Body of pancreas (tissue), 4 donors: ENCODE results near the gene BACH2. TPM values are rescaled to one million over a fixed set of nuclear protein-coding genes. Genes with fewer than 3 reads are reported as not detected.
A peak's percentile ranks its signal among the peaks of the same experiment; 100 is the strongest.

Experiments used
- ATAC-seq: fragments of 150-250 bp; one replicate; pipeline ENCODE4 v1.9.1; 2016
- DNase-seq, 4 donors: peaks; one replicate each; pipeline ENCODE4 v3.0.0-alpha.2; 2019
- H3K27ac ChIP-seq, 4 donors: fragments of 200-600 bp; sonication (generic); 1 replicate in 3 of 4; 2 replicates in 1 of 4; pipeline versions ENCODE4 v1.5.1 to v1.6.1; 2016 to 2019; ENCODE audit warnings: mild to moderate bottlenecking in 1 of 4, mixed read lengths in 1 of 4, moderate library complexity in 1 of 4
- H3K27me3 ChIP-seq, 2 donors: fragments of 200-600 bp; sonication (generic); one replicate each; pipeline ENCODE4 v1.6.0; 2016; ENCODE audit warnings: mild to moderate bottlenecking in 1 of 2
- H3K36me3 ChIP-seq, 2 donors: fragments of 200-600 bp; sonication (generic); replicated peaks in 1 of 2; 2 replicates each; pipeline ENCODE4 v1.5.1; 2016; ENCODE audit warnings: low read depth in 2 of 2; ENCODE audit not compliant: insufficient read depth in 1 of 2
- H3K4me1 ChIP-seq: fragments of 200-600 bp; sonication (generic); one replicate; pipeline ENCODE4 v1.6.0; 2016
- H3K4me3 ChIP-seq, 2 donors: fragments of 200-600 bp; sonication (generic); 1 replicate in 1 of 2; 2 replicates in 1 of 2; pipeline ENCODE4 v1.5.1; 2016 to 2019
- H3K9me3 ChIP-seq, 3 donors: fragments of 200-600 bp; sonication (generic); 1 replicate in 2 of 3; 2 replicates in 1 of 3; pipeline ENCODE4 v1.5.1; 2016
- CTCF ChIP-seq, 7 experiments: fragments of 450-650 bp in 4 of 7; fragments of 200-600 bp in 3 of 7; sonication (generic) in 3 of 7; IDR thresholded peaks; one replicate each; pipeline ENCODE4 v1.5.1; 2016 to 2019; ENCODE audit warnings: antibody characterized with exemption in 7 of 7
- POLR2A ChIP-seq, 3 donors: fragments of 450-650 bp; IDR thresholded peaks; one replicate each; pipeline ENCODE4 v1.6.1; 2016; ENCODE audit warnings: antibody characterized with exemption in 3 of 3, mild to moderate bottlenecking in 2 of 3
- WGBS, 2 donors: methylation state at CpG; one replicate each; pipeline ENCODE4 v1.1.5; 2017; 5-methylcytosine and 5-hydroxymethylcytosine counted together
- intact Hi-C: fragments of 100-400 bp; cut with DNase I; formaldehyde crosslinking; loops from one replicate; pipeline ENCODE4 v1.15.1; 2023
- total RNA-seq, 2 donors: library from RNA; depleted of rRNA; stranded (reverse); fragments of >200 nt; gene quantifications; one replicate each; pipeline ENCODE4 v1.1.0, GENCODE V29; 2016

Gene BACH2
- total RNA-seq, 2 donors from 2014 or later = 2.1 to 3.3 TPM

GRCh38 chr6:90000864-90001731 lies 295.5 kb downstream of the BACH2 start:
- intact Hi-C loops = no loop called here
- H3K9me3 ChIP-seq = no peaks in the 10 kb centered on the region
- ATAC-seq (no peak), DNase-seq (no peak)
- TF ChIP-seq POLR2A (IDR thresholded peaks at IDR 0.05) = no peak
- no peak for TF ChIP-seq CTCF (IDR thresholded peaks at IDR 0.05)
- H3K27ac ChIP-seq = no peak overlapping the region
- WGBS, 2 donors = 87 to 94% methylated on average over 5 of the region's 5 CpGs
- no peaks in the 10 kb centered on the region for H3K36me3 ChIP-seq
- no peaks in the 10 kb centered on the region for H3K27me3 ChIP-seq
- peaks cover 14% of the 10 kb centered on the region for H3K4me1 ChIP-seq
- H3K4me3 ChIP-seq = no peak overlapping the region

- no peak for ATAC-seq
- H3K27ac ChIP-seq = peak overlapping the region in 1 of 4 donors; percentile 12
- intact Hi-C loops = no loop called here
- H3K4me1 ChIP-seq = peaks cover 14% of the 10 kb centered on the region
- no peaks in the 10 kb centered on the region for H3K27me3 ChIP-seq
- H3K9me3 ChIP-seq = no peaks in the 10 kb centered on the region
- H3K4me3 ChIP-seq = no peak overlapping the region
- WGBS, 2 donors = 82 to 93% methylated on average over 8 of the region's 8 CpGs
- no peaks in the 10 kb centered on the region for H3K36me3 ChIP-seq
- TF ChIP-seq CTCF (IDR thresholded peaks at IDR 0.05) = no peak
- TF ChIP-seq POLR2A (IDR thresholded peaks at IDR 0.05) = no peak
- no peak for DNase-seq
Observed at GRCh38 chr6:89999945-90000825, 296.5 kb downstream of the BACH2 start.

DNA sequence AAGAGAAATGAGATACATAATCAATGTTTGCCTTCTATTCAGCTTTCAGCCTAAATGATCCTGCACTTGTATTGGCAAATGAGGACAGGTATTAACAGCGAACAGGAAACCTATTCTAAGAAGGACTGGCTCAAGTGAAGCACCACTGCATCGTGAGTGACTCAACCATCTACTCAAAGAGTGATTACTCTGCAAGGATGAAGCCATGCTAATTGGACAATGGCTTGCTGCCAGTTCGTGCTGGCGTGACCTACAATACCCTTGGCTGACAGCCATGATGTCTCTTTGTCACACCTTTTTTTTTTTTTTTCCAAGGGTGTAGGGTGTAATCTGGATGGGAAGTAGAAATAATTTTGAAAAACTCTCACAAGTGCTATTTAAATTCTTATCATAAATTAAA lies 297.5 kb downstream of the BACH2 start:
- ATAC-seq (peak; percentile 54), DNase-seq (peak; percentile 38 to 78 (median 68))
- intact Hi-C loops = no loop called here
- Histone ChIP-seq H3K9me3 (no peaks in the 10 kb centered on the region), H3K4me1 (peaks cover 14% of the 10 kb centered on the region), H3K27ac (peak overlapping the region in 2 of 4 donors; percentile 14 to 27), H3K36me3 (no peaks in the 10 kb centered on the region), H3K27me3 (no peaks in the 10 kb centered on the region), H3K4me3 (no peak overlapping the region)
- TF ChIP-seq POLR2A (IDR thresholded peaks at IDR 0.05) (no peak), CTCF (IDR thresholded peaks at IDR 0.05) (no peak)
- WGBS, 2 donors = 24 to 25% methylated on average over 4 of the region's 4 CpGs

DNA sequence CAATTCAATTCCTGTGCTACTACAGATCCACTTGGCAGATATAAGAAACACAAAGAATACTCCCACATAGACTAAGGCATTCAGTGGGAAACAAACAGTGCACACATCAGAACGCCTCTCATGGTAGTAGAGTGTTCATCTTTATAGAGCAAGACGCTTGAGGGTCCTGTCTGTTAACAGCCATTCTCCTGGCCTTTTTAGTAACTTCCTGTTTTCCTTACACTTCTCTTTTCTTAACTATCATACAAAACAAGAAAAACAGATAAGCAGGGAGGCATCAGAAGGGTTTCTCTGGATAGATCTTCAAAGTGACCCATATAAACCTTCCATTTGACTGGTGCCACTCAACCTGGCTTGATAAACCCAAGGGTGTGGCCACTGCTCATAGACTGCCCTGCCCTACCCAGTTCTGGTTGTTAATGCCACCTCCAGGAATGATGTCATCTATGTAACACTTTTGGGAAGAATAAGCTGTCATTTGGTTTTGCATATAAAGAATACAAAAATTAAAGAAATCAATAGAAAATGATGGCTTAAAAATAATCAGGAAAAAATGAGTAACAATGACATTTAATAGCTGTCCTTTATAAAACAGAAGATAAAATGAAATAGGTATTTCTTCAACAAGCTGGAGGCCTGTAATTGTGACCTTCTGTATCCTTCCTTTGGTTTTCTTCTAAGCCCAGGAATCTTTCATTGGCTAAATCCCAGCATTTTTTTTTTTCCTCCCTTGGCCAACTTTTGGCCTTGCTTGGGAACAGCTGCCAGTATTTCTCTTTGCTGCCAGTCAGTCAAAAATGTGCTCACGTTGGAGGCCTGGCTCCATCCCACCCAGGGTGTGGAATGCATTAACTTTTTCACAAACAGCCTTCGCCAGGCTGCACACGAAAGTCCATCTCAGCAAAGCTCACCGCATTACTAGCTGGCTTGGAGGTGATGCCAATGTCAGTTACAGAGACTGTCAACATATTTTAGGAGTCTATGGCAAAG lies 298.9 kb downstream of the BACH2 start:
- Histone ChIP-seq H3K4me3 (no peak overlapping the region), H3K27ac (peak overlapping the region in 3 of 4 donors; percentile 6 to 44 (median 14)), H3K9me3 (no peaks in the 10 kb centered on the region), H3K27me3 (no peaks in the 10 kb centered on the region), H3K4me1 (peaks cover 14% of the 10 kb centered on the region), H3K36me3 (no peaks in the 10 kb centered on the region)
- WGBS, 2 donors = 66 to 71% methylated on average over 6 of the region's 6 CpGs
- intact Hi-C loops = no loop called here
- DNase-seq = peak; percentile 31 to 43 (median 35)
- ATAC-seq = peak; percentile 81
- no peak for TF ChIP-seq CTCF (IDR thresholded peaks at IDR 0.05)
- no peak for TF ChIP-seq POLR2A (IDR thresholded peaks at IDR 0.05)
